Memory B cell (primary cell): ENCODE results near the gene MLXIP.
A peak's percentile ranks its signal among the peaks of the same experiment; 100 is the strongest.
"Not testable (repeated sequence)": the region's sequence is repeated elsewhere in the genome, so short reads cannot be mapped to it uniquely, and the experiment has no call there.

ENCODE experiments used
- ATAC-seq: fragments of 150-1000 bp; cut with Tn5 transposase; 2 replicates; pipeline ENCODE4 v1.10.0; 2021; ENCODE audit warnings: low read depth, mild to moderate bottlenecking, moderate library complexity
- DNase-seq, 2 donors: peaks; one replicate each; pipeline ENCODE4 v3.0.0; 2022; ENCODE audit warnings: low spot score in 2 of 2
- H3K27ac Mint-ChIP-seq: one replicate; pipeline ENCODE4 v1.8.0; 2022; ENCODE audit warnings: mild to moderate bottlenecking, moderate library complexity, mixed read lengths
- H3K27me3 Mint-ChIP-seq: one replicate; pipeline ENCODE4 v1.8.0; 2022; ENCODE audit warnings: mixed read lengths
- H3K36me3 Mint-ChIP-seq: one replicate; pipeline ENCODE4 v1.8.0; 2022; ENCODE audit warnings: mild to moderate bottlenecking, mixed read lengths
- H3K4me1 Mint-ChIP-seq: one replicate; pipeline ENCODE4 v1.8.0; 2022; ENCODE audit warnings: mixed read lengths
- H3K4me3 Mint-ChIP-seq: one replicate; pipeline ENCODE4 v1.8.0; 2022; ENCODE audit warnings: mild to moderate bottlenecking, moderate library complexity, mixed read lengths
- H3K9me3 Mint-ChIP-seq: one replicate; pipeline ENCODE4 v1.8.0; 2022; ENCODE audit warnings: mixed read lengths

MLXIP gene

DNA sequence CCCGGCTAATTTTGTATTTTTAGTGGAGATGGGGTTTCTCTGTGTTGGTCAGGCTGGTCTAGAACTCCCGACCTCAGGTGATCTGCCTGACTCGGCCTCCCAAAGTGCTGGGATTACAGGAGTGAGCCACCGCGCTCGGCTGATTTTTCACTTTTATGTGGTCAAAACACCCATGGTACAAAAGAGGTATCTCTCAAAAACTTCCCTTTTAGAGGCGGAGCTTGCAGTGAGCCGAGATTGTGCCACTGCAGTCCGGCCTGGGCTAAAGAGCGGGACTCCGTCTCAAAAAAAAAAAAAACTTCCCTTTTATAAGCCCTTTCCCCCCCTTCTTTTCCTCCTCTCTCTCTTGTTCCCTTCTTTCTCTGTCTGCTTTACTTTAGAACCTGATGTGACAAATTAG lies 26.9 kb downstream of the MLXIP start:
- H3K27ac Mint-ChIP-seq, DNase-seq, H3K9me3 Mint-ChIP-seq, ATAC-seq, H3K36me3 Mint-ChIP-seq, H3K27me3 Mint-ChIP-seq: not testable (repeated sequence)
- Mint-ChIP-seq H3K4me1 (peaks cover 35% of the 10 kb centered on the region), H3K4me3 (peak overlapping the region; percentile 2)

- peaks cover 9% of the 10 kb centered on the region for H3K36me3 Mint-ChIP-seq
- no peak overlapping the region for H3K27ac Mint-ChIP-seq
- no peak overlapping the region for H3K4me3 Mint-ChIP-seq
- peaks cover 29% of the 10 kb centered on the region for H3K4me1 Mint-ChIP-seq
- no peak for DNase-seq
- H3K9me3 Mint-ChIP-seq: no peaks in the 10 kb centered on the region
- H3K27me3 Mint-ChIP-seq: no peaks in the 10 kb centered on the region
- no peak for ATAC-seq
Observed at GRCh38 chr12:122106843-122107242, 28.3 kb downstream of the MLXIP start.

GRCh38 chr12:122107261-122107660 lies 28.7 kb downstream of the MLXIP start:
- no peak overlapping the region for H3K4me3 Mint-ChIP-seq

GRCh38 chr12:122111089-122111641 lies 32.6 kb downstream of the MLXIP start:
- Mint-ChIP-seq H3K27me3 (no peaks in the 10 kb centered on the region), H3K36me3 (peaks cover 3% of the 10 kb centered on the region), H3K9me3 (no peaks in the 10 kb centered on the region), H3K4me3 (no peak overlapping the region), H3K4me1 (peaks cover 21% of the 10 kb centered on the region), H3K27ac (no peak overlapping the region)
- DNase-seq (no peak), ATAC-seq (no peak)

More at GRCh38 chr12:122107261-122107660, 28.7 kb downstream of the MLXIP start:
- no peaks in the 10 kb centered on the region for H3K27me3 Mint-ChIP-seq
- peaks cover 32% of the 10 kb centered on the region for H3K4me1 Mint-ChIP-seq
- DNase-seq: no peak
- H3K36me3 Mint-ChIP-seq: peaks cover 9% of the 10 kb centered on the region
- no peak overlapping the region for H3K27ac Mint-ChIP-seq
- no peak for ATAC-seq
- no peaks in the 10 kb centered on the region for H3K9me3 Mint-ChIP-seq

GRCh38 chr12:122116707-122117535 lies 38.4 kb downstream of the MLXIP start:
- no peak overlapping the region for H3K4me3 Mint-ChIP-seq
- H3K27me3 Mint-ChIP-seq: no peaks in the 10 kb centered on the region
- H3K4me1 Mint-ChIP-seq: peaks cover 15% of the 10 kb centered on the region
- no peak for ATAC-seq
- DNase-seq: no peak
- no peaks in the 10 kb centered on the region for H3K9me3 Mint-ChIP-seq
- H3K27ac Mint-ChIP-seq: no peak overlapping the region
- peaks cover 5% of the 10 kb centered on the region for H3K36me3 Mint-ChIP-seq

DNA sequence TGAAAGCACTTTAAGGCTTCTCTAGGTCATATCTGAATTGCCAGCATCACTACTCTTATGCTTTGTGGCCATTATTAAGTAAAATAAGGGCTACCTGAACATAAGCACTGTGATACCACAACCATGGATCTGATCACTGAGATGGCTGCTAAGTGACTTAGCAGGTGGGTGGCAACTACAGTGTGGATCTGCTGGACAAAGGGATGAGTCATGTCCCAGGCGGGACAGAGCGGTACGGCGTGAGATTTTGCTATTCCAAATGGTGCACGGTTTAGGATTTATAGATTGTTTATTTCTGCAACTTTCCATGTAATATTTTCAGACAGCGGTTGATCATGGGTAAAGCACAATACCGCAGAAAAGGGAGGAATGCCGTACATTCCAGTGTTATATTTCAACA lies 39.4 kb downstream of the MLXIP start:
- peaks cover 5% of the 10 kb centered on the region for H3K36me3 Mint-ChIP-seq
- H3K4me1 Mint-ChIP-seq: peaks cover 12% of the 10 kb centered on the region
- H3K4me3 Mint-ChIP-seq: no peak overlapping the region
- ATAC-seq: no peak
- H3K27ac Mint-ChIP-seq: peak overlapping the region; percentile 7
- no peaks in the 10 kb centered on the region for H3K27me3 Mint-ChIP-seq
- DNase-seq: no peak
- no peaks in the 10 kb centered on the region for H3K9me3 Mint-ChIP-seq

GRCh38 chr12:122121341-122121740 lies 42.8 kb downstream of the MLXIP start:
- Mint-ChIP-seq H3K4me1 (peaks cover 20% of the 10 kb centered on the region), H3K27ac (peak overlapping the region; percentile 22)
- not testable (repeated sequence) for H3K36me3 Mint-ChIP-seq, ATAC-seq, H3K27me3 Mint-ChIP-seq, H3K4me3 Mint-ChIP-seq, H3K9me3 Mint-ChIP-seq, DNase-seq

- H3K4me1 Mint-ChIP-seq: peaks cover 20% of the 10 kb centered on the region
- no peak for DNase-seq
- peak overlapping the region; percentile 22 for H3K27ac Mint-ChIP-seq
Observed at GRCh38 chr12:122121745-122122144, 43.2 kb downstream of the MLXIP start.

GRCh38 chr12:122123051-122123760 lies 44.6 kb downstream of the MLXIP start:
- no peak overlapping the region for H3K27ac Mint-ChIP-seq

More at GRCh38 chr12:122121745-122122144, 43.2 kb downstream of the MLXIP start:
- no peak for ATAC-seq
- H3K9me3 Mint-ChIP-seq: no peaks in the 10 kb centered on the region
- H3K36me3 Mint-ChIP-seq: peaks cover 5% of the 10 kb centered on the region
- H3K27me3 Mint-ChIP-seq: no peaks in the 10 kb centered on the region
- H3K4me3 Mint-ChIP-seq: no peak overlapping the region

DNA sequence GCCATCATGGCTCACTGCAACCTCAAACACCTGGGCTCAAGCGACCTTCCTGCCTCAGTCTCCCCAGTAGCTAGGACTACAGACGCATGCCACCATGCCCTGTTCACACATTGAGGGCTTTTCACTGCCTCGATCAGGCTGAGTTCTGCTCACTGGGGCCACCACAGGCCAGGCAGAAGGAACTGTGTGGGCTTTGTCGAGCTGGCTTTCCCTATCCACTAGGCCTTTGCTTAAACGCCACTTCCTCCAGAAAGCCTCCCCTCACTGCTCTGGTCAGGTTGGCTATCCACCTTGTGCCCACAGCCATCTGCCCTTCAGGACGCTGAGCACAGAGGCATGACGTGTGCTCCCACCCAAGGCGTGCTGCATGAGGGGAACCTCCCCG lies 45.2 kb downstream of the MLXIP start:
- ATAC-seq (no peak), DNase-seq (no peak)
- Mint-ChIP-seq H3K4me1 (peaks cover 20% of the 10 kb centered on the region), H3K36me3 (peaks cover 4% of the 10 kb centered on the region), H3K4me3 (no peak overlapping the region), H3K27me3 (no peaks in the 10 kb centered on the region), H3K9me3 (no peaks in the 10 kb centered on the region), H3K27ac (no peak overlapping the region)

More at GRCh38 chr12:122123051-122123760, 44.6 kb downstream of the MLXIP start:
- peak overlapping the region; percentile 33 for H3K4me3 Mint-ChIP-seq
- H3K27me3 Mint-ChIP-seq: no peaks in the 10 kb centered on the region
- peak; percentile 68 for ATAC-seq
- peaks cover 4% of the 10 kb centered on the region for H3K36me3 Mint-ChIP-seq
- H3K4me1 Mint-ChIP-seq: peaks cover 20% of the 10 kb centered on the region
- DNase-seq: peak; percentile 77
- no peaks in the 10 kb centered on the region for H3K9me3 Mint-ChIP-seq

DNA sequence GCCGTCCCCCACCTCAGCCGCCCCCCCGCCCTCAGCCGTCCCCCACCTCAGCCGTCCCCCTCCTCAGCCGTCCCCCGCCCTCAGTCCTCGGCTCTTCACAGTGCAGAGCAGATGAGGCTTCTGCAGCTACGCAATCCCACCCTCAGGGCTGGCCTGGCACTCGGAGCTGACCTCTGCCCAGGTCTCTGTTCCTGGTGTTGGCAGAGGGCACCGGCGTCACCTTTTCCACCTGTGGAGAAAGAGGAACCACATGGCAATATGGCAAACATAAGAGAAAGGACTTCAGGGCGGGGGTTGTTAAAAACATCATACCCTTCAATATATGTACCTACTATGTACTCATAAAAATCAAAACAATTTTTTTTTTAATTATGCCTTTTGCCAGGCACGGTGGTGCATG lies 45.8 kb downstream of the MLXIP start:
- no peaks in the 10 kb centered on the region for H3K9me3 Mint-ChIP-seq
- peaks cover 4% of the 10 kb centered on the region for H3K36me3 Mint-ChIP-seq
- no peak overlapping the region for H3K27ac Mint-ChIP-seq
- H3K4me3 Mint-ChIP-seq: no peak overlapping the region
- no peak for DNase-seq
- H3K27me3 Mint-ChIP-seq: no peaks in the 10 kb centered on the region
- H3K4me1 Mint-ChIP-seq: peaks cover 20% of the 10 kb centered on the region
- no peak for ATAC-seq

DNA sequence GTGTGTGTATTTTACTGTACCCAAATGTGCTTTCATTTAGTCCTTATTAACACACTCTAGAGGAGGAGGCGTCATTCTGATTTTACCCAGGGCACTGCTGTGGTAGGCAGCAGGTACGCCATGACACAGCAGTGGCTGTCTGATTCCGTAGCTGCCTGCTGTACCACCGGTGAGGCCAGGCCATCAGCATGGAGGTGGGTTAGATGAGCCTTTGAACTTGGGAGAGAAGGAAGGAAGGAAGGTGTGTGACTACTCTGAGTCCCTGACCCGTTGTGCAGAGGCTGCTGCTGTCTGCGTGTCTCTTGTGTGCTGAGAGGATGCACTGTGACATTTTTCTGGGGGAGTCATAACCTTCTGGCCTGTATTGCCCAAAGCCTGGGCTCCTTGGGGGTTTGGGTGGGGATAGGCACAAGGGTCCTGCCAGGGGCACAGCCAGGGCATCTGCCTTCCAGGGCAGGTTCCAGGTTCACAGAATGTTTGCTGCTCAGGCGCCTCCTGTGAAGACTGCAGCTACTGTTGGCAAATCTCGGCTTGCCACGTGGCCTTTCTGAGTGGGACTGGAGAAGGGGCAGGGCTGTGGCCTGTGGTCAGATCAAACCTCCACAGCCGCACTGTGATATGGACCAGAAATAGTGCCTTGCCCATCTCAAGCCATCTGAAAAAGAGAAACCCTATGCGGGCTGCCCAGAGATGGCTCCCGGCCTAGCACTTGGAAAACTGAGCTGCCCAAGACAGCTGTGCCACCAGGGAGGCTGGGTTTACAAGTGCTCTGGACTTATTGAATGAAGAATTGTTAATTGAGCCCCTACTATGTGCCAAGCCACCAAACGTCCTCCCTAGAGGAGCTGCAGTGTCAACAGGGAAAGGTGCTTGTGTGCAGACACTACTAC lies 47.1 kb downstream of the MLXIP start:
- no peaks in the 10 kb centered on the region for H3K9me3 Mint-ChIP-seq
- H3K36me3 Mint-ChIP-seq: peaks cover 5% of the 10 kb centered on the region
- no peak overlapping the region for H3K27ac Mint-ChIP-seq
- no peak overlapping the region for H3K4me3 Mint-ChIP-seq
- ATAC-seq (no peak), DNase-seq (no peak)
- H3K4me1 Mint-ChIP-seq: peaks cover 14% of the 10 kb centered on the region
- H3K27me3 Mint-ChIP-seq: no peaks in the 10 kb centered on the region

- H3K36me3 Mint-ChIP-seq: peaks cover 5% of the 10 kb centered on the region
- peaks cover 14% of the 10 kb centered on the region for H3K4me1 Mint-ChIP-seq
- DNase-seq (no peak), ATAC-seq (no peak)
- no peak overlapping the region for H3K4me3 Mint-ChIP-seq
- H3K27me3 Mint-ChIP-seq: no peaks in the 10 kb centered on the region
- H3K9me3 Mint-ChIP-seq: no peaks in the 10 kb centered on the region
- no peak overlapping the region for H3K27ac Mint-ChIP-seq
Observed at GRCh38 chr12:122126342-122126635, 47.7 kb downstream of the MLXIP start.
